Activated CD8-positive, alpha-beta memory T cell treated with anti-CD3 and anti-CD28 coated beads for 36 hours (primary cell): ENCODE data around the gene ITGB1. TPM values are rescaled to one million over a fixed set of nuclear protein-coding genes. Genes with fewer than 3 reads are reported as not detected.
"Not testable (repeated sequence)": the region's sequence is repeated elsewhere in the genome, so short reads cannot be mapped to it uniquely, and the experiment has no call there.

ENCODE experiments used
- CTCF ChIA-PET: fragments of 350-600 bp; sonication (Branson Sonifier 250); formaldehyde crosslinking; loops from one replicate; lab custom pipeline; 2021; ENCODE audit warnings: antibody characterized with exemption; lab: Charles Lee
- POLR2A ChIA-PET: fragments of 350-600 bp; sonication (Branson Sonifier 250); formaldehyde crosslinking; loops from one replicate; lab custom pipeline; 2021; ENCODE audit warnings: antibody characterized with exemption; lab: Charles Lee
- total RNA-seq, 2 experiments: library from RNA; stranded (reverse); gene quantifications; one replicate each; pipeline ENCODE4 v1.2.3, GENCODE V29; 2021

The ITGB1 gene
- total RNA-seq, 2 experiments from 2014 or later, result 75.4 to 77.6 TPM

DNA sequence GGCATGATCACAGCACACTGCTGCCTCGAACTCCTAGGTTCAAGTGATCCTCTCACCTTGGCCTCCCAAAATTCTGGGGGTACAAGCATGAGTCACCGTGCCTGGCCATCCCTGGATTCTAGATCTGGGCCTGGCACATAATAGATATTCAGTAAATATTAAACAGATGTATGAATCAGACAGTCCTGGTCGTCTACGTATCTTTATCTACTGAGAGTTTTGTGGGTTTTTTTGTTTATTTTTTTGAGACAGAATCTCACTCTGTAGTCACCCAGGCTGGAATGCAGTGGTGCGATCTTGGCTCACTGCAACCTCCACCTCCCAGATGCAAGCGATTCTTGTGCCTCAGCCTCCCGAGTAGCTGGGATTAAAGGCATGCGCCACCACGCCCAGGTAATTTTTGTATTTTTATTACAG is 24.3 kb upstream of the ITGB1 start:
- ChIA-PET POLR2A (interaction anchor here (0.5 to 0.7 kb wide), 2 partner anchors 23 to 624 kb away, joined by 3 to 5 read pairs; no protein-coding TSS in a partner anchor), CTCF (interaction anchor here (0.9 kb wide), 1 partner anchor 27 kb away, joined by 3 read pairs; no protein-coding TSS in a partner anchor)

DNA sequence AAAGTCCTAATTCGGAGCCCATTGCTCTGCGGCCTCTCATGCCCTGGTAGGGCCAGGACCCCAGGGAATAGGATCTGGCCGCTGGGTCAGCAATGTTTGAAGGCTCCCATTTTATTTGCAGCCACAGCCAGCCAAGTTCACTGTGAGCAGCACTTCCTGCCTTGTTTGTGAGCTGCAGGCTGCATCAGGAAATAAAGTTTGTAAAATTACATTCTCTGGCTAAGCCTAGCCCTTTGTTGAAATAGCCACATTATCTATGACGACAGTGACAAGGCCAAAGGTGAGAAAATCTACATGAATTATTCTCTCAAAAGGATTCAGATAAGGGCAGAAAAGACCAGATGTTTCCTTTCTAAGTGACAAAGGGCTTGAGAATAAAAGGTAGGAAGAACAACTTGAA is 23.7 kb upstream of the ITGB1 start:
- POLR2A ChIA-PET, result no interaction called here
- CTCF ChIA-PET, result interaction anchor here (0.6 to 1.9 kb wide), 4 partner anchors 22 to 887 kb away, joined by 3 to 5 read pairs (median 4); no protein-coding TSS in a partner anchor

DNA sequence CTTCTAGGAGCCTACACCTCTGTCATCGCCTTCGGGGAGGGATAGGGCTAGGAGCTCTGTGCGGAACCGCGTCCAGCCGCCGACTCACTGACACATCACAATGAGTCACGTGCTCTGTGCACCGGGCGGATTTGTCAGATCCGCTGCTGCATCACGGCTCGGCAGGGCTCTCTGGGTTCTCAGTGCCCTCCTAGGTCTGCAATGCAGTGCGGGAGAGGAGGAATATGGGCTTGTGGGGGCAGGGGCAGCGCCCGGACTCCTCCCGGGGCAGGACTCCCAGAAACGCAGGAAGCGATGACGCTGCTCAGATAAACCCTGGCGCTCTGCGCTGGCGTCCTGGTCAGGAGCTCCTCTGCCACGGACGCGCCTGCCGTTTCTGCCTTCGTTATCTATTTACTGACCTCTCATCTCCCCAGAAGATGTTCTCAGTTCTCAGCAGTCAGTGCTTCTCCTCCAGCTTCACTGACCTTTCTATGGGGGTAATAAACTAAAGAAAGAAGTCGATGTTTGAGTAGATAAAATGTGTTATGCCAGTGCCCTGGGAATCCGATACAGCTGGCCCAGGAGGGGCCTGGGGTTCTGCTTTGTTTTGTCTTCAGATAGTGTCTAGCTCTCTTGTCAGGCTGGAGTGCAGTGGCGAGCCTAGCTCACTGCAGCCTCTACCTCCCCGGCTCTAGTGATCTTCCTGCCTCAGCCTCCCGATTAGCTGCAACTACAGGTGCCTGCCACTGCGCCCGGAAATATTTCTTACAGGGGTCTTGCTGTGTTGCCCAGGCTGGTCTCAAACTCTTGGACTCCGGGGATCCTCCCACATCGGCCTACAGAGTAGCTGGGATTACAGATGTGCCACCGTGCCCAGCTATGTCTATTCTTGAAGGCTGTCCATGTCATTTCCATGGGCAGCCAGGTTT is 22.8 kb upstream of the ITGB1 start:
- ChIA-PET POLR2A (interaction anchor here (1.2 to 1.3 kb wide), 3 partner anchors 9 to 24 kb away, joined by 5 to 10 read pairs (median 7); no protein-coding TSS in a partner anchor), CTCF (interaction anchor here (0.5 to 1.9 kb wide), 5 partner anchors 22 to 522 kb away, joined by 3 to 5 read pairs (median 4); no protein-coding TSS in a partner anchor)

DNA sequence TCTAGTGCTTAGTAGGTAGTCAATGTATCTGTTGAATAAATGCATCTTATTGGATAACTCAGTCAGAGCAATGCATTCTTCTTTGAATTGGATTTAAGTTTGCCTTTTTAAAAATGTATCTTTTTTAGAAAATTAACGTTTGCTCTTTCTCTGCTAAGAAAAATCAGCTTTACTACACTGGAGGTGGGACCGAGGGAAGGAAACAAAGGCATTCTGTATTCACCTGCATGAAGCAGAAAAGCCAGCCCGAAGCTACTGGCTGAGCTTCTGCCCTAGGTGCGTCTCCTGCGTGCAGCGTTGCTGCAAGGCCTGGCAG is 22.2 kb upstream of the ITGB1 start:
- ChIA-PET POLR2A (interaction anchor here (1.2 to 1.3 kb wide), 3 partner anchors 8 to 23 kb away, joined by 5 to 10 read pairs (median 7); no protein-coding TSS in a partner anchor), CTCF (interaction anchor here (1.1 to 1.9 kb wide), 3 partner anchors 23 to 125 kb away, joined by 4 to 5 read pairs (median 5); no protein-coding TSS in a partner anchor)

DNA sequence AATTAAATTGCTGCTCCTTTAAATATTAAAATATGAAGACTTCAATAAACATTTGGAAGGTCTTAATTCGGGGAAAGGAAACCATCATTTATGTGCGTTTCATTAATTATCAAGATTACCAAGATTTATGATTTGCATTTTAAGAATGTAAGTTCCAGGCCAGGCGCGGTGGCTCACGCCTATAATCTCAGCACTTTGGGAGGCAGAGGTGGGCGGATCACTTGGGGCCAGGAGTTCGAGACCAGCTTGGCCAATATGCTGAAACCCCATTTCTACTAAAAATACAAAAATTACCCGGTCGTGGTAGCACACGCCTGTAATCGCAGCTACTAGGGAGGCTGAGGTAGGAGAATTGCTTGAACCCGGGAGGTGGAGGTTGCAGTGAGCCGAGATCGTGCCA is 21.7 kb upstream of the ITGB1 start:
- CTCF ChIA-PET, result interaction anchor here (1.1 to 1.9 kb wide), 2 partner anchors 23 to 125 kb away, joined by 4 to 5 read pairs; no protein-coding TSS in a partner anchor
- POLR2A ChIA-PET, result interaction anchor here (1.2 to 1.3 kb wide), 3 partner anchors 8 to 23 kb away, joined by 5 to 10 read pairs (median 7); no protein-coding TSS in a partner anchor

DNA sequence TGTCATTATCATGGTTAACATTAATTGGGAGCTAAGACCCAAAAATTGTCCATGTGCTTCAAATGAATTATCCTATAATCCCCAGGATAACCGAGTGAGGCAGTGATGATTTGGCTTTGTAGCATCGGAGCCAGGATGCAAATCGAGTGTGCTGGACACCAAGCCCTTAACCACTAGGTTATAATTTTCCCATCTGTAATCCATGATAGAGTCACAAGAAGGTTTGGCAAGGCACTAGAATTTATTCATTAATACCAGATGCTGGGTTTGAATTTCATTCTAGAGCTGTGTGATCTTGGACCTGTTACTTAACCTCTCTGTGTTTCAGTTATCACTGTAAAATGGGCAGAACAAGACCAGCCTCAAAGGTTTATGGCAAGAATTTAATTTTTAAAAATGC is 21.0 kb upstream of the ITGB1 start:
- ChIA-PET CTCF (no interaction called here), POLR2A (no interaction called here)

DNA sequence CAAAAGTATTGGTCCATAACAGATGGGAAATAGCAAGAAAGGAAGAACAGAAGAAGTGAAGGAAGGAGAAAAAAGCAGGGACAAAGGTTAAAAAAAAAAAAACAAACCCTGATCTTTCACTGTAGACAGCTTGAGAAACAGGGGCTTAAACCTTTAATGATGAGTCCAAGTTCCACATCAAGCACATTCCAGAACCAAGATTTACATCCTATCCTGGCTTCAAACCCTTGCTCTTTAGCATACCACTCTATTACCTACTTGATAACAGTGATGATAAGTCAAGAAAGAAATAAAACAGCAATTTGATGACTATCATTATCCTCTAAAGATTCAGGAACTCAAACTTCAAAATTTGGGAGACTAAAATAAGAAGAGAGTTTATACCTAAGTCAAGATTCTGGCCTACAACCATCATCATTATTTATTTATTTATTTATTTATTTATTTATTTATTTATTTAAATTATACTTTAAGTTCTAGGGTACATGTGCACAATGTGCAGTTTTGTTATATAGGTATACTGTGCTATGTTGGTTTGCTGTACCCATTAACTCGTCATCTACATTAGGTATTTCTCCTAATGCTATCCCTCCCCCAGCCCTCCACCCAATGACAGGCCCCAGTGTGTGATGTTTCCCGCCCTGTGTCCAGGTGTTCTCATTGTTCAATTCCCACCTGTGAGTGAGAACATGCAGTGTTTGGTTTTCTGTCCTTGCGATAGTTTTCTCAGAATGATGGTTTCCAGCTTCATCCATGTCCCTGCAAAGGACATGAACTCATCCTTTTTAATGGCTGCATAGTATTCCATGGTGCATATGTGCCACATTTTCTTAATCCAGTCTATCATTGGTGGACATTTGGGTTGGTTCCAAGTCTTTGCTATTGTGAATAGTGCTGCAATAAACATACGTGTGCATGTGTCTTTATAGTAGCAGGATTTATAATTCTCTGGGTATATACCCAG is 20.1 kb upstream of the ITGB1 start:
- POLR2A ChIA-PET, result interaction anchor here (0.6 kb wide), 1 partner anchor 36 kb away, joined by 5 read pairs; no protein-coding TSS in a partner anchor
- CTCF ChIA-PET, result not testable (repeated sequence)

DNA sequence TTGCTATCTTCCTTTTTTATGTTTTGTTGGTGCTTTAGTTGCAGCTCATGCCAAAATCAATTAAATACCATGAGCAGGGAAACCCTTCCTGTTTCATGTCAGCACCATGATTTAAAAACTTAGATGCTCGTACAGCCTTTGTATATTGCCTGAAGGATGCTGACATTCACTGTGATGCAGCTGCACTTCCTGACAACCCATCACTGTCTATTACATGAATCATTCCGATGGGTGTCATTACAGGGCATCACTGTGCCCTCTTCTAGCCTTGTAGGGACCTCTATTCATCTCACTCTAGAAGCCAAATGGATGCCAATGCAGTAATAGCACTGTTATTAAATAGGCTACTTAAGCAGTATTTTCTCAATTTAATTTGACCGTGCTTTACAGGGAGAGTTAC is 18.3 kb upstream of the ITGB1 start:
- ChIA-PET POLR2A (no interaction called here), CTCF (no interaction called here)

DNA sequence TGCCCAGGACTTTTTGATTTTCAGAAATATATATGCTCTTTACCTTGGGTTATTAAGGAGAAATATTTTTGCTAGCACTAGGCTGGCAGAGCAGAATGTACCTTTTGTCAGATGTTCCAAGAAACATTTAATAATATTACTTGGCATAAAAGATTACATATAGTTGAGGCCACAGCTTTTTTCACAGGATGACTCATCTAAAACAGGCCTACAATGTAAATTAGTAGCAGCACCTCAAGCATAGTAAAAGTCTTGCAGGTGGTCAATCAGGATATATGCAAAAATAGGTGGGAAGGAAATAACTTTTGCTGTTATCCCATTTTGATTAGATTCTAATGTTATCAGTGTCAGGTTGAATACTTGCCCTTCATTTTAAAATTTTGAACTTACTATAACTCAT is 14.9 kb upstream of the ITGB1 start:
- CTCF ChIA-PET, result no interaction called here

DNA sequence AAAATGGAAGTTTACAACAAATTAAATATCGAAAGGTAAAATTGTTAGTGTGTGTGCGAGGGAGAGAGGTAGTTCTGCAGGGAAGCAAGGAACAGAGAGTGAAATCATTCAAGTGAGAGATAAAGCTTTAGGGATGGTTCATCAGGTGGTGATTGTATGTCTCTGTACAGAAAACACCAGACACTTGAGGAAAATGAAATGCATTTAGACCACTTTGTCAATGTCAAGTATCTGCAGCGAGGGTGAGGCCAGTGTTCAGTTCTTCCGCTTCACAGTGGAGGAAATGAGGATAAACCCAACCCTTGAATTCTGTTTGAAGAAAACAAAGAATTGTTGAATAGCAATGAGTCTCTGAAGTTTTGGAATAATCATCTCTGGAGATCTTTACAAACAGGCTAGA is 14.4 kb upstream of the ITGB1 start:
- CTCF ChIA-PET, result no interaction called here
- POLR2A ChIA-PET, result interaction anchor here (1.4 kb wide), 1 partner anchor 8 kb away, joined by 5 read pairs; no protein-coding TSS in a partner anchor

More for the DNA sequence above, 14.9 kb upstream of the ITGB1 start:
- POLR2A ChIA-PET, result interaction anchor here (1.4 kb wide), 1 partner anchor 8 kb away, joined by 5 read pairs; no protein-coding TSS in a partner anchor

DNA sequence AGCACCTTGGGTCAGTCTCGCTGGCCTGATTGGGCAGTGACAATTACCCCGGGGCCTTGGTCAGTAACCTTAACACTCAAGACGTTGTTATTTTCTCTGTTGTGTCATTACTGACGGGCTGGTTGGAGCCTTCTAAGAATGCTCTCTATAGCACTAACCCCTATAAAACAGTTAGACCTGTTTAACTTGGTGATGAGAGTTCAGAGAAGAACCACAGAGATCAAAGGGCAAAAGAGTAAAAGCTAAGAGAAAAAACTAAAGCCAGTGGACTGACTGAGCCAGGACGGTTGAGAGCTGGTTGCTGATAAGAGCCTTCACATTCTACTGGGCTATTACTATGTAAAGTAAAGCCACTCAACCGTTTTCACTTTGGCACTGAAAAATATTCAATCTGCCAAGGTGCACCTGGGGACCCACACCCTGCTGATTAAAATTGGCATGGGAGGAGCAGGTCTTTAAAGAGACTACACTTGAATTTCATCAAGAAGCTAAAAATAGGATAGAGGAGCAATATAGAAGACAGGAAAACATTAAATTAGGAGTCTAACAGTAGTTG is 13.6 kb upstream of the ITGB1 start:
- POLR2A ChIA-PET, result interaction anchor here (0.8 to 1.4 kb wide), 2 partner anchors 9 to 15 kb away, joined by 4 to 5 read pairs; no protein-coding TSS in a partner anchor
- CTCF ChIA-PET, result interaction anchor here (1.4 kb wide), 1 partner anchor 21 kb away, joined by 3 read pairs; no protein-coding TSS in a partner anchor

DNA sequence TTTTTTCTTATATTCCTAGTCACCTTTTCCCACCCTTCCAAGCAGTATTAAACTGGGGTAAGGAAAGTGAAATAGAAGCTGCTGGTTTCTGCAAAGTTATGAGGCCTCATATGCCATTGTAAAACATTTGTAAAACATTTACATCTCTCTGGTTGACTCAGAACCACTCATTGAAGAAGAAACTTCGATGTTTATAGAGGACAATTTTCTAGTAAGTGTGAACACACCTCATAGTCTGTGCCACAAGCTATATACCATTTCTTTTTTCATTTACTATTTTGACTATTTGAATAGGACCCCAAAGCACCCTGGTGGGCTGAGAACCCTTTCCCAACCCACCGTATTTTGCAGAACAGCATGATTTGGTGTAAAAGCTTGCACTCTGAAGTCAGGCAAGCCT is 12.9 kb upstream of the ITGB1 start:
- POLR2A ChIA-PET, result interaction anchor here (0.8 kb wide), 1 partner anchor 14 kb away, joined by 4 read pairs; no protein-coding TSS in a partner anchor
- CTCF ChIA-PET, result interaction anchor here (0.7 to 1.4 kb wide), 2 partner anchors 12 to 22 kb away, joined by 3 read pairs; no protein-coding TSS in a partner anchor

DNA sequence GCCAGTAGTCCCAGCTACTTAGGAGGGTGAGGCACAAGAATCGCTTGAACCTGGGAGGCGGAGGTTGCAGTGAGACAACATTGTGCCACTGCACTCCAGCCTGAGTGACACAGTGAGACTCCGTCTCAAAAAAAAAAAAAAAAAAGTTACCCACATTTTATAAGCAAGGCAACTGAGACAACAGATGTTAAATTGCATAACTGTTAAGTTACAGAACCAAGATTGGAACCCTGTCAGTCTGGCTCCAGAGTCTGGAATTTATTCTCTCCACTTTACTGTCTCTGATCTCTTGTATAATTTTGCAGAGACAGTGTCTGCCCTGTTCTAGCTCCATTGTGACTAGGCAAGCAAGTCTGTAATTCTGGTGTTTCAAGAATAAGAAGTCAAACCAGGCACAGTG is 6.2 kb upstream of the ITGB1 start:
- ChIA-PET POLR2A (no interaction called here), CTCF (no interaction called here)

DNA sequence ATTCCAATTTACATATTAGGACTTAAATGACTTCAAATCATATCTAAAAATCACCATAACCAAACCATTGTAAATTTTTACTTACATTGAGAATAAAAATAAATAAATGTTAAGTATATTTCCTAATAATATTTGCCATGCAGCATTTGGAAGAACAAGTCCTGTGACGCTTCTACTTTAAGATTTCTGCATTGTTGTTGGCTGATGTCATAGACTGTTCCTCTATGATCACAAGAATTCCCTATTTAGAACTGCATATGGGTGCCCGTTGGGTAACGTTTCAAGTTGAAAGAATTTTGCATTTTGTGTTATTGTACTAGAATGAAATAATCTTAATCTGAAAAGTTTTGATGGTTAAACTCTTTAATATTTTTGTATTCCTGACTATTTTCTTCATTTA is 5.1 kb upstream of the ITGB1 start:
- ChIA-PET POLR2A (no interaction called here), CTCF (interaction anchor here (0.7 kb wide), 1 partner anchor 281 kb away, joined by 3 read pairs; no protein-coding TSS in a partner anchor)

DNA sequence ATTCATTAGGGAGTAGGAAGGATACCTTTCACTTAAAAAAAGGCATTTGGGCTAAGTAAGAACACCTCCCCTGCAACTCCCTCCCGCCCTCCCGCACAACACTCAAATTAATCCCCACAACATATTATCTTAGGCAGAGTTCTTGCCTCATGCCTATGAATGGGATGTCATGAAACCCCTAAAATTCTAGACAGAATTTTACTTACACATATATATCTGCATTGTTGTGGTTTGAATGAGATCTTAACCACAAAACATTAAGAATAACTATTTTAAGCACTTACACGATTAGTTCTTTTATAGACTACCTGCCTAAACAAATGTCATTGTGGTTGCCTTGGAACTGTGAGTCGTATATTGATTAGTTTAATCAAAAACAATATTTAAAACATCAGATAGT is 4.5 kb upstream of the ITGB1 start:
- CTCF ChIA-PET, result no interaction called here
- POLR2A ChIA-PET, result no interaction called here

DNA sequence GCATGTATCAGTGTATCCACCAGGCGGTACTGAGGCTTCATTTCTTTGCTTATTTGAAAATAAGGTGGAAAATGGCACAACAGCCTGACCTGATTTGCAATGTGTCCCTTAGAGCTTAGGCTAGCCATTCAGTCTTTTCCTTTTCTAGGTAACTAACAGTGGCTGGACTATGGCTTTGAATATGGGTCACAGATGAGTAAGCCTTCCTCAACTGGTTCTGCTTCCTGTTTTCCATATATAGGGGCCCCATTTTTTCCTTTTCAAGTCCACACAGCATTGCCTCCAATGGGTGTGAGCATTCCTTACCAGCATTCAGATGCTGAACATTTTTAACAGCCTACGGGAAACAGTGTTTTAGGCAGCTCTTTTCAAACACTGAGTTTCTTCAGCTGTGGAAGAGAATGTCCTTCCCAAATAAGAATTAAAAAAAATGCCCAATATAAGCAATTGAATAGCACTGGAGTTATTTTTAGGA is 3.9 kb upstream of the ITGB1 start:
- ChIA-PET POLR2A (no interaction called here), CTCF (no interaction called here)

DNA sequence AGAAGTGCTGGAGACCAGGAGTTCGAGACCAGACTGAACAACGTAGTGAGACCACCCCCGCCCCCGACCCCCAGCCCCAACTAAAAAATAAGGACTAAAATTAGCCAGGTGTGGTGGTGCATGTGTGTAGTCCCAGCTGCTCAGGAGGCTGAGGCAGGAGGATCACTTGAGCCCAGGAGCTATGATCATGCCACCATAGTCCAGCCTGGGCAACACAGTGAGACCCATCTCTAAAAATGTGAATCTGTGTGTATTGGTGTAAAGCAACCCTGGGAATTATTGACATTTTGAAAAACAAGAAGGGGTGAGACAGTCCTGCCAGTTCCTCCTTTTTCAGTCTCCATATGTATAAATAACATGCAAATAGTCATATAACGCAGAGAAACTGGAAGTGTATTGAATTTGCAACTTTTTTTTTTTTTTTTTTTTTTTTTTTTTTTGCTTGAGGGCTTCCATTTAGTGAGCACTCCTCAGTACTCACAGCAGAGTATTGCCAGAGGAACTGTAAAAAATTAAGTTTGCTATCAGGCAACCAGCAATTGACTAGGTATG is 3.4 kb upstream of the ITGB1 start:
- ChIA-PET CTCF (no interaction called here), POLR2A (no interaction called here)

DNA sequence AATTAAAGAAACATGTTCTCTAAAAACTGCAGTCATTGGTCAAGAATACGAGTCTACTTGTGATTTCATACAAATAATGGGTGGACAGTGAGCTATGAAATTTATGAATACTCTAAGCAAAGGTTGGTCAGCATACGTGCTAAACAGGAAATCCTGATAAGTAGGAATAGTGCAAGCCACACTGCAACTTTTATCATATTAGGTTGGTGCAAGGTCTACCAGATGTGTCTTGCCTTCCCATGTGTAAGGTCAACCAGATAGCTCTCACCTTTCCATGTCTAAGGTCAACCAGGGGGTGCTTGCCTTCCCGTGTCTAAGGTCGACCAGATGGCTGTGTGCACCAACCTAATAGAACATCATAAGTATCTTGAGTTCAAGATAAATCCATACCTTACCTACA is 2.0 kb upstream of the ITGB1 start:
- ChIA-PET POLR2A (no interaction called here), CTCF (interaction anchor here (1.1 to 1.4 kb wide), 2 partner anchors 21 to 49 kb away, joined by 4 read pairs; no protein-coding TSS in a partner anchor)
